ENCODE results near the gene DIP2B.
A peak's percentile ranks its signal among the peaks of the same experiment; 100 is the strongest.
"Not testable (repeated sequence)": the region's sequence is repeated elsewhere in the genome, so short reads cannot be mapped to it uniquely, and the experiment has no call there.

Gene DIP2B, protein sequence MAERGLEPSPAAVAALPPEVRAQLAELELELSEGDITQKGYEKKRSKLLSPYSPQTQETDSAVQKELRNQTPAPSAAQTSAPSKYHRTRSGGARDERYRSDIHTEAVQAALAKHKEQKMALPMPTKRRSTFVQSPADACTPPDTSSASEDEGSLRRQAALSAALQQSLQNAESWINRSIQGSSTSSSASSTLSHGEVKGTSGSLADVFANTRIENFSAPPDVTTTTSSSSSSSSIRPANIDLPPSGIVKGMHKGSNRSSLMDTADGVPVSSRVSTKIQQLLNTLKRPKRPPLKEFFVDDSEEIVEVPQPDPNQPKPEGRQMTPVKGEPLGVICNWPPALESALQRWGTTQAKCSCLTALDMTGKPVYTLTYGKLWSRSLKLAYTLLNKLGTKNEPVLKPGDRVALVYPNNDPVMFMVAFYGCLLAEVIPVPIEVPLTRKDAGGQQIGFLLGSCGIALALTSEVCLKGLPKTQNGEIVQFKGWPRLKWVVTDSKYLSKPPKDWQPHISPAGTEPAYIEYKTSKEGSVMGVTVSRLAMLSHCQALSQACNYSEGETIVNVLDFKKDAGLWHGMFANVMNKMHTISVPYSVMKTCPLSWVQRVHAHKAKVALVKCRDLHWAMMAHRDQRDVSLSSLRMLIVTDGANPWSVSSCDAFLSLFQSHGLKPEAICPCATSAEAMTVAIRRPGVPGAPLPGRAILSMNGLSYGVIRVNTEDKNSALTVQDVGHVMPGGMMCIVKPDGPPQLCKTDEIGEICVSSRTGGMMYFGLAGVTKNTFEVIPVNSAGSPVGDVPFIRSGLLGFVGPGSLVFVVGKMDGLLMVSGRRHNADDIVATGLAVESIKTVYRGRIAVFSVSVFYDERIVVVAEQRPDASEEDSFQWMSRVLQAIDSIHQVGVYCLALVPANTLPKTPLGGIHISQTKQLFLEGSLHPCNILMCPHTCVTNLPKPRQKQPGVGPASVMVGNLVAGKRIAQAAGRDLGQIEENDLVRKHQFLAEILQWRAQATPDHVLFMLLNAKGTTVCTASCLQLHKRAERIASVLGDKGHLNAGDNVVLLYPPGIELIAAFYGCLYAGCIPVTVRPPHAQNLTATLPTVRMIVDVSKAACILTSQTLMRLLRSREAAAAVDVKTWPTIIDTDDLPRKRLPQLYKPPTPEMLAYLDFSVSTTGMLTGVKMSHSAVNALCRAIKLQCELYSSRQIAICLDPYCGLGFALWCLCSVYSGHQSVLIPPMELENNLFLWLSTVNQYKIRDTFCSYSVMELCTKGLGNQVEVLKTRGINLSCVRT (N-terminal part only)

DNA sequence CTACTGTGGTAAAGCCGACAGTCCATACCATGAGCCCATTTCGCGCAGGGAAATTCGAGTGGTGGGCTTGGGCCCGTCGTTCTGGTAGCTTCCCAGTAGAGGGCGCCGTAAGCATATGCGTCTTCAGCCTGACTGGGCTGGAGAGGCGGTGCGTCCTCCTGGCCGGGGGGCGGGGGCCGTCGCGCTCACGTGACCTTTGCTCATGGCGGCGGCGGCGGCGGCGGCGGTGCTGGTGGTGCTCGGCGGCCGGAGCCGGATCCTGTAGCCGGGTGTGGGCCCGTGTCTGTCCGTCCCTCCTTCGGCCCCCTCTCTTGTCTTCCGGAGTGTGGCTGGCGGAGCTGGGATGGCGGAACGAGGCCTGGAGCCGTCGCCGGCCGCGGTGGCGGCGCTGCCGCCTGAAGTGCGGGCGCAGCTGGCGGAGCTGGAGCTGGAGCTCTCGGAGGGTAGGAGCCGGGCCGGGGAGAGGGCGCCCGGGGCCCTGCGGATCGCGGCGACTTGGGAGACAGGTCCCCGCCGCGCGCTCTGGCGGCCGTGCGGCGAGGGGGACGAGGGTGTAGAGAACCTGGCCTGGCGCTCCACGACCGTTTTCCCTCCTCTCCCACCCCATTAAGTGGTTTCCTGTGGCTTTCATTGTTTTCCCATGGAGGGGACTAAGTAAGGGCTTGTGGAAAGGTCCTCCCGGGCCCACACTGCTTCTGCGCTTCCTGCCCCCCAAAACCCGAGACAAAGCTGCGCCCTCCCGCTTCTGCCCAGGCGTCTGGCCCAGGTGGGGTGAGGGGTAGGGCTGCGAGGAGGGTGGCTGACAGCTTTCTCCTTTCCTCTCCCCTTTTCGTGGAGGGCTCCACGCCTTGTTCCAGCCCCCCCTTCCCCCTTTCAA lies at the start of gene DIP2B:
TSS of gene DIP2B (plus strand) at position 188 of the 877 bp plus-strand sequence. CDS start at position 344, 156 bp downstream.
- H3K9me3 Mint-ChIP-seq: no peaks in the 10 kb centered on the region
- peaks cover 2% of the 10 kb centered on the region for H3K36me3 Mint-ChIP-seq
- peaks cover 36% of the 10 kb centered on the region for H3K4me1 Mint-ChIP-seq
- H3K27me3 Mint-ChIP-seq: no peaks in the 10 kb centered on the region
- ATAC-seq (ENCODE audit: low read depth): peak; percentile 87
- DNase-seq (ENCODE audit: low spot score in 2 of 2): peak; percentile 96 to 97
- peak within 1 kb of the TSS; percentile 92 for H3K27ac Mint-ChIP-seq
- H3K4me3 Mint-ChIP-seq: peak within 1 kb of the TSS; percentile 95

DNA sequence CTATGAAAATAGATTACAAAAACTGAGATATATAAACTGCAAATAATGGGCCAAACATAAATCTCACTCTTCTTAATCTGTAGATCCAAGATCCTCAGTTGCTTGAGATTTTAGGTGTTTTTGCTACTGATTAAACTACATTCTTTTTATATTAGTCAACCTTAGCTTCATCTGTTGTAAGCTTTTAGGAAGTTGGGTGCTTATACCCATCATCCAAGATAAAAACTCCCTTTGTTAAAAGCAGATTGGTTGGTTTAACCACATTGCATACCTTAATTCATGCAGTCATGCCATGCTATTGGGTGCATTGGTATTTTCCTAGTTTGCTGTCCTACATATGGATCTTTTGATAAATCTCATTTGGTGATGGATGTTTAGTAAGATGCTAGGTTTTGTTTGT lies 46.2 kb upstream of the DIP2B start:
- H3K4me3 Mint-ChIP-seq: no peak overlapping the region
- H3K36me3 Mint-ChIP-seq: peaks cover 19% of the 10 kb centered on the region
- H3K27ac Mint-ChIP-seq: no peak overlapping the region
- DNase-seq (ENCODE audit: low spot score in 2 of 2) (no peak), ATAC-seq (ENCODE audit: low read depth) (no peak)
- no peaks in the 10 kb centered on the region for H3K27me3 Mint-ChIP-seq
- peaks cover 2% of the 10 kb centered on the region for H3K4me1 Mint-ChIP-seq
- no peaks in the 10 kb centered on the region for H3K9me3 Mint-ChIP-seq

DNA sequence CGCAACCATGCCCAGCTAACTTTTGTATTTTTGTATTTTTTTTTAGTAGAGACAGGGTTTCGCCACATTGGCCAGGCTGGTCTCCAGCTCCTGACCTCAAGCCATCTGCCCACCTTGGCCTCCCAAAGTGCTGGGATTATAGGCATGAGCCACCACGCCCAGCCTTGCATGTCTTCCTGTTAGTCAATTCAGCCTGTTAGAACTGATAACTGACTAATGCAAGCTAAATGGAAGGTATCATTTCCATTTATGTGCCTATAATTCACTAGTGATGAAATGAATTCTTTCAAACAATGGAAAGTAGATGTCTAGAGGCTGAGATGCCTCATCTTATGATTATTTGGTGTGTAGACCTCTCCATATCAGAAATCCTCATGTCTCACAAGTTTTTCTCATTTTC lies 37.3 kb upstream of the DIP2B start:
- ATAC-seq (ENCODE audit: low read depth) (no peak), DNase-seq (ENCODE audit: low spot score in 2 of 2) (no peak)
- H3K27ac Mint-ChIP-seq: no peak overlapping the region
- no peak overlapping the region for H3K4me3 Mint-ChIP-seq
- H3K36me3 Mint-ChIP-seq: peaks cover 34% of the 10 kb centered on the region
- H3K4me1 Mint-ChIP-seq: no peaks in the 10 kb centered on the region
- H3K27me3 Mint-ChIP-seq: no peaks in the 10 kb centered on the region
- no peaks in the 10 kb centered on the region for H3K9me3 Mint-ChIP-seq

DNA sequence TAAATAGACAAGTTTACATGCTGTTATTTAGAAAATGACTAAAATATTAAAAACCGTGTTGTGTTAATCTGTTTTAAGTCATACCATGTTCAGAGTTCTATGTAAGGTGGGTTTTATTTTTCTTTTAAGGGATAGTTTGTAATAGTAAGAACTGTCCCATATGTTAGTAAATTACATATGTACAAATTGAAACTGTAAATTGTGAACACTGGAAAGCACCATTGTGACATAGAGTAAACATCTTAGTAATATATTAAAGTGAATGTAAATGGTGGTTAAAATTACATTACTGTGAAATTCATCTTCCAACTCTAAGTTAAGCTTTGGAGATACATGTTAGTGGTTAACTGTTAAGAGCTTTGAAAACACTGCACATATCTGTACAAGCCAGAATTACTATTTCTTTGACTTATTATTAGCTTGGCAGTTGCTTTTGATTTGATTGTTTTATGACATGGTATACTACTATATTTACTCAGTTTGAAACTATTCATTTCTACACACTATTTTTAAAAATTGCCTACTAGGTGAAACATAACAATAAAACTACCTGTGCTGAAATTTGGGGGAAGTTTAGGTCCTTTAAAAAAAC lies 27.4 kb upstream of the DIP2B start:
- DNase-seq (ENCODE audit: low spot score in 2 of 2) (no peak), ATAC-seq (ENCODE audit: low read depth) (no peak)
- Mint-ChIP-seq H3K9me3 (no peaks in the 10 kb centered on the region), H3K27me3 (no peaks in the 10 kb centered on the region), H3K36me3 (peaks cover 31% of the 10 kb centered on the region), H3K4me1 (no peaks in the 10 kb centered on the region), H3K27ac (no peak overlapping the region), H3K4me3 (no peak overlapping the region)

DNA sequence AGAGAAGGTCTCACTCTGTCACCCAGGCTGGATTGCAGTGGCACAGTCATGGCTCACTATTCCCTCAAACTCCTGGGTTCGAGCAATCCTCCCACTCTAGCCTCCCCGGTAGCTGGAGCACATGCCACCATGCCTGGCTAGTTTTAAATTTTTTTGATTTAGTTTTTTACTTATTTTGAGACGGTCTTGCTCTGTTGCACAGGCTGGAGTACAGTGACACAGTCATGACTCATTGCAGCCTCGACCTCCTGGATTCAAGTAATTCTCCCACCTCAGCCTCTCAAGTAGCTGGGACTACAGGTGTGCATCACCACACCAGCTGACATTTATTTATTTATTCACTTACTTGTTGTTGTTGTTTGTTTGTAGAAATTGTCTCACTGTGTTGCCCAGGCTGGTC lies 22.2 kb upstream of the DIP2B start:
- H3K36me3 Mint-ChIP-seq: peaks cover 5% of the 10 kb centered on the region
- no peak overlapping the region for H3K4me3 Mint-ChIP-seq
- H3K9me3 Mint-ChIP-seq: peaks cover 2% of the 10 kb centered on the region
- H3K27ac Mint-ChIP-seq: no peak overlapping the region
- H3K27me3 Mint-ChIP-seq: no peaks in the 10 kb centered on the region
- DNase-seq (ENCODE audit: low spot score in 2 of 2): no peak
- ATAC-seq (ENCODE audit: low read depth): no peak
- H3K4me1 Mint-ChIP-seq: no peaks in the 10 kb centered on the region

DNA sequence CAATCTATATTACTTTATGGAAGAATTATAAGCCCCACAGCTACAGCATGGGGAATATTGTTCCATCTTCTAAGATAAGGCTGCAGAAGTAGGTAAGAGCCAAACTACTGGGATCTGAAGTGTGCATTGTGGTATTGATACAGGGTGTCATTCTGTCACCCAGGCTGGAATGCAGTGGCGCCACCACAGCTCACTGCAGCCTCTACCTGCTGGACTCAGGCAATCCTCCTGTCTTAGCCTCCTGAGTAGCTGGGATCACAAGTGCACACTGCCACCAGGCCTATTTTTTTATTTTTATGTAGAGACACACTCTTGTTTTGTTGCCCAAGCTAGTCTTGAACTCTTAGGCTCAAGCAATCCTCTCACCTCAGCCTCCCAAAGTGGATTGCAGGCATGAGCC lies 21.3 kb upstream of the DIP2B start:
- Mint-ChIP-seq H3K4me1 (no peaks in the 10 kb centered on the region), H3K4me3 (no peak overlapping the region)

DNA sequence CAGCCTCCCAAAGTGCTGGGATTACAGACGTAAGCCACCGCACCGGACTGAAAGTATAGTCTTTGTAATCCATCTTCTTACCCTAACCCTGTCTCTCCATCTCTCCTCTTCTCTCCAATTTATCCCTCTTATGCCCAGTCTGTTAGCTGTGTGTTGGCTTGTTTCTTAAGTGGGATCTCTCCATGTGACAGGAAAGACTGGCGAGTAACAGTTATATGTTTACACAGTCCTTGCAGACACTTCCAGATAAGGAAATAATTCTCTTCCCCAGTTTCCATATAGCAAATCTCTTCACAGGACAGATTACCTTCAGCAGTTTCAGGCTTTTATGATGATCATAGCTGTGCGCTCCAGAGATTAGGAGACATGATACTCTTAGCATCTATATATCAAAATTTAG lies 16.0 kb upstream of the DIP2B start:
- Mint-ChIP-seq H3K27me3 (no peaks in the 10 kb centered on the region), H3K4me1 (no peaks in the 10 kb centered on the region), H3K27ac (no peak overlapping the region)

More for the DNA sequence above, 21.3 kb upstream of the DIP2B start:
- no peak for ATAC-seq (ENCODE audit: low read depth)
- Mint-ChIP-seq H3K27ac (no peak overlapping the region), H3K9me3 (peaks cover 2% of the 10 kb centered on the region), H3K36me3 (peaks cover 2% of the 10 kb centered on the region), H3K27me3 (no peaks in the 10 kb centered on the region)
- no peak for DNase-seq (ENCODE audit: low spot score in 2 of 2)

DNA sequence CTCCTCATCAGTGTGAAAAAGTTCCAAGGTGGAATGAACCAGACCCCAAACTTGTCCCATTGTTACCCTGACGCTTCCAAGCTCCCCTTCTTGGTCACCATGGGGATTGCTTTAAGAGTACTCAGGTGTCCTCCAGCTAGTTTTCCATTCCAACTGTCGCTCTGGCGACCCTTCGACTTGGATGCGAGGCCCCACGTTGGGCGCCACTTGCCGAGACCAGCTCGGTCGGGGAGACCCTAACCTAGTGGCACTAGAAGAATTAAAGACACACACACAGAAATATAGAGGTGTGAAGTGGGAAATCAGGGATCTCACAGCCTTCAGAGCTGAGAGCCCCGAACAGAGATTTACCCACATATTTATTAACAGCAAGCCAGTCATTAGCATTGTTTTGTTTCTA lies 6.7 kb upstream of the DIP2B start:
- DNase-seq (ENCODE audit: low spot score in 2 of 2); H3K4me3 Mint-ChIP-seq; ATAC-seq (ENCODE audit: low read depth); H3K27ac Mint-ChIP-seq; H3K4me1 Mint-ChIP-seq; H3K27me3 Mint-ChIP-seq: not testable (repeated sequence)
- Mint-ChIP-seq H3K9me3 (peaks cover 18% of the 10 kb centered on the region), H3K36me3 (peaks cover 10% of the 10 kb centered on the region)

More for the DNA sequence above, 16.0 kb upstream of the DIP2B start:
- ATAC-seq (ENCODE audit: low read depth): no peak
- Mint-ChIP-seq H3K36me3 (no peaks in the 10 kb centered on the region), H3K9me3 (peaks cover 11% of the 10 kb centered on the region), H3K4me3 (no peak overlapping the region)
- no peak for DNase-seq (ENCODE audit: low spot score in 2 of 2)

DNA sequence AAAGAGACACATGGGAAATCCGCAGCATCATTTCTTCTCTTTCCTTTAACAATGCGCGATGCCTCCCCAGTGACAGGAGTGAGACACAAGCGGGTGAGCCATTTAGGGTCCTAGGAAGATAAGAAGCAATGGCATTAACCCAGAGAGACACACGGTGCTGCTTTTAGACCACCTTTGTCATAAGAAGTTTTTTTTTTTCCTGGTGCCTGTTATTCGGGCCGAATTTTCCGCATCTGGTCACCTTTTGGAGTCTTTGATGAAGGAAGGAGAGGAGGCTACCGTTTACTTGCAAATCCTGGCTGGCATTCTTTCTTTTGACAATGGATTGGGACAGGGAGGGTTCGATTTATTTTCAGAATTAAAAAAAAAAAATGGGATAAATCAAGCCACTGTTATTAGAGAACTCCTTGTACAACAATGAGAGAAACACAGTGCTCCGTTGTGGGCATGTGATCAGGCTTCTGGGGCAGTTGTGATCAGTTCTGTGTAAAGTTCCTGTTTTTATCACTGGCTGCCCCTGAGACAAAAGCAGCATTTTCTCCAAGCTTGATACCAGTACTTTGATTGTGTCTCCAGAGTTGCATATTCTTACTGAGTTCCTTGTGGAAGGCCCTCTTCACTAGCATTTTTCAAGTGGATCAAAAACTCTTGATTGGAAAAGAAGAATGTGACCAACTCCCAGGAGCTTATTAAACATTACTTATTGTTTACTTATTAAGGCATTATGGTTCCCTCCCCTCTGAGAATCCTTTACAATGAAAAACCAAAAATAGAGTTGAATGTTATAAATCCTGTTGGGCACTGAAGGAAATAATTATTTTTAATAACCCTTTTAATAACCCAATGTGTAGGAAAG lies 1.1 kb downstream of the DIP2B start:
- peak; percentile 40 for ATAC-seq (ENCODE audit: low read depth)
- peaks cover 36% of the 10 kb centered on the region for H3K4me1 Mint-ChIP-seq
- H3K4me3 Mint-ChIP-seq: peak overlapping the region; percentile 95

DNA sequence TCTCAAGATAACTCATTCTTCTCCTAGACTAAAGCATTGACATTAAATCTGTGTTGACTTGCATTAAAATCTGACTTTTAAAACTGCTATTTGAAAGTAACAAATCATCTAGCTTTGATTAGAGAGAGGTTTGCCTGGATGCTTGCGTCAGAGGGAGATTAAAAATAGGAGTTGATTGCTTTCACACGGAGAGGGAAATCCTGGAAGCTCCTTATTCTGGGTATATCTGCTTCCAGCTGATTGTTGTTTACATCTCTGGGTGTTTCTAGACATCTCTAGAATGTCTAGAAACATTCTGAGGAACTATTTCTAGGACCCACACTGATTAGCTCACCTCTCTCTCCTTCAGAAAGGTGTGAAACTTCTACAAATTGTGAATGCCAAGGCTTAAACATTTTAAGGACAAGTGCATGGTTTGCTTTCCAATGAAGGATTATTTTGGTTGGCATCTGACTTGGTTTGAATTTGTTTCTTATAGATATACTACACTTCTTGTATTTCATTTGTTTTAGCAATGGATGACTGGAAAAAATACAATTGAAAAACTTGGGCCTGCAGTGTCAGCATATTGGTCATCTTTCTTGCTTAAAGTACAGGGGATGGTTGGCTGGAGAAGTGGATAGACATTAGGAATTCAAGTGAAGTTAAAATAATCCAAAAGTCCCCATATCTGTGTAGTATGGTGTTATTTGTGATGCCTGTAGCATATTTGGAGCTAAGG lies 2.1 kb downstream of the DIP2B start:
- peak overlapping the region; percentile 95 for H3K4me3 Mint-ChIP-seq
- peak overlapping the region; percentile 92 for H3K27ac Mint-ChIP-seq
- no peak for DNase-seq (ENCODE audit: low spot score in 2 of 2)
- peaks cover 36% of the 10 kb centered on the region for H3K4me1 Mint-ChIP-seq
- H3K9me3 Mint-ChIP-seq: no peaks in the 10 kb centered on the region
- peaks cover 2% of the 10 kb centered on the region for H3K36me3 Mint-ChIP-seq
- ATAC-seq (ENCODE audit: low read depth): no peak
- H3K27me3 Mint-ChIP-seq: no peaks in the 10 kb centered on the region

More for the DNA sequence above, 1.1 kb downstream of the DIP2B start:
- no peaks in the 10 kb centered on the region for H3K27me3 Mint-ChIP-seq
- peak in 1 of 2 donors; percentile 20 for DNase-seq (ENCODE audit: low spot score in 2 of 2)
- no peaks in the 10 kb centered on the region for H3K9me3 Mint-ChIP-seq
- peaks cover 2% of the 10 kb centered on the region for H3K36me3 Mint-ChIP-seq
- peak overlapping the region; percentile 92 for H3K27ac Mint-ChIP-seq

DNA sequence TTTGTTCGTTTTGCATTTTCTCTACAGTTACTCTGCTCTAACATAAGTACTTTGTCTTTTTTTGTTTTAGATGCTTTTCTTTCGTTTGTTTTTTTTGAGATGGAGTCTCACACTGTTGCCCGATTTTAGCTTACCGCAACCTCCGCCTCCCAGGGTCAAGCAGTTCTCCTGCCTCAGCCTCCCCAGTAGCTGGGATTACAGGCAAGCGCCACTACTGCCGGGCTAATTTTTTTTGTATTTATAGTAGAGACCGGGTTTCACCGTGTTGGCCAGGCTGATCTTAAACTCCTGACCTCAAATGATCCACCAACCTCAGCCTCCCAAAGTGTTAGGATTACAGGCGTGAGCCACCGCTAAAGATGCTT lies 2.7 kb downstream of the DIP2B start:
- peak overlapping the region; percentile 92 for H3K27ac Mint-ChIP-seq
- peak overlapping the region; percentile 95 for H3K4me3 Mint-ChIP-seq
- no peak for DNase-seq (ENCODE audit: low spot score in 2 of 2)

More for the DNA sequence above, 2.7 kb downstream of the DIP2B start:
- ATAC-seq (ENCODE audit: low read depth): no peak
- H3K4me1 Mint-ChIP-seq: peaks cover 36% of the 10 kb centered on the region
- H3K27me3 Mint-ChIP-seq: no peaks in the 10 kb centered on the region
- peaks cover 2% of the 10 kb centered on the region for H3K36me3 Mint-ChIP-seq
- no peaks in the 10 kb centered on the region for H3K9me3 Mint-ChIP-seq
